ENCODE results near the gene PRR27. TPM values are rescaled to one million over a fixed set of nuclear protein-coding genes. Genes with fewer than 3 reads are reported as not detected.

Gene PRR27
- total RNA-seq, 1 experiment from 2014 or later: not detected

DNA sequence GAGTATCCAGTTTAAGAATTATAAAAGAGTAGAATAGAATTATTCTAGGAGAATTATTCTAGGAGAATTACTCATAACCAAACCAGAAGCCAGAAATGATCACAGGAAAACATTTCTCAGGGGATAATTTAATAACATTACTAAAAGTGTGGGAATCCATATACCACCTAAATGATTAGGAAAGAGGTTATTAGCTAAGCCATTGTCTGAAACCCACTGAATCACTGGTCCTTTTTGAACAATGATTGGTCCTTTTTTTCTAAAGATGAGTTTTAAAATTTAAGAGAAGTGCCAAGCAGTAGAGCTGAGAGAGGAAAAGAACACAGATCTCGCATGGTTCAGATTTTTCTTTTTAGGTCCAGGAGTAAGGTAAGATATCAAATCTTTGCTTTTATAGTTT, 41.4 kb downstream of the PRR27 start, which contains the start of gene ODAM:
Gene ODAM, plus strand, starts transcription at position 301 of the 400 bp plus-strand sequence. CDS start 819 bp downstream, outside the sequence.
- no peak within 1 kb of the TSS for H3K4me3 Mint-ChIP-seq (ENCODE audit: unreplicated experiment)
- Histone ChIP-seq H3K27me3 (replicated peaks; ENCODE audit: control insufficient read depth, insufficient read depth, low read length) (no peaks in the 10 kb centered on the region), H3K4me3 (ENCODE audit: low read depth, low read length) (no peak within 1 kb of the TSS), H3K9me3 (no peaks in the 10 kb centered on the region), H3K36me3 (ENCODE audit: control insufficient read depth, insufficient read depth, low read length) (no peaks in the 10 kb centered on the region), H3K4me1 (peaks cover 24% of the 10 kb centered on the region)
- ChIA-PET POLR2A (no interaction called here), CTCF (no interaction called here)
- H3K27ac Mint-ChIP-seq (ENCODE audit: unreplicated experiment): no peak within 1 kb of the TSS
- TF ChIP-seq, protein P1, sequence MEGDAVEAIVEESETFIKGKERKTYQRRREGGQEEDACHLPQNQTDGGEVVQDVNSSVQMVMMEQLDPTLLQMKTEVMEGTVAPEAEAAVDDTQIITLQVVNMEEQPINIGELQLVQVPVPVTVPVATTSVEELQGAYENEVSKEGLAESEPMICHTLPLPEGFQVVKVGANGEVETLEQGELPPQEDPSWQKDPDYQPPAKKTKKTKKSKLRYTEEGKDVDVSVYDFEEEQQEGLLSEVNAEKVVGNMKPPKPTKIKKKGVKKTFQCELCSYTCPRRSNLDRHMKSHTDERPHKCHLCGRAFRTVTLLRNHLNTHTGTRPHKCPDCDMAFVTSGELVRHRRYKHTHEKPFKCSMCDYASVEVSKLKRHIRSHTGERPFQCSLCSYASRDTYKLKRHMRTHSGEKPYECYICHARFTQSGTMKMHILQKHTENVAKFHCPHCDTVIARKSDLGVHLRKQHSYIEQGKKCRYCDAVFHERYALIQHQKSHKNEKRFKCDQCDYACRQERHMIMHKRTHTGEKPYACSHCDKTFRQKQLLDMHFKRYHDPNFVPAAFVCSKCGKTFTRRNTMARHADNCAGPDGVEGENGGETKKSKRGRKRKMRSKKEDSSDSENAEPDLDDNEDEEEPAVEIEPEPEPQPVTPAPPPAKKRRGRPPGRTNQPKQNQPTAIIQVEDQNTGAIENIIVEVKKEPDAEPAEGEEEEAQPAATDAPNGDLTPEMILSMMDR (IDR thresholded peaks at IDR 0.05; ENCODE audit: insufficient read depth in 1 of 2, low read depth in 1 of 2, low read length in 1 of 2, severe bottlenecking in 1 of 2, unreplicated experiment in 1 of 2): no peak
- DNase-seq: no peak
- peaks cover 12% of the 10 kb centered on the region for H3K4me1 Mint-ChIP-seq (ENCODE audit: low read depth, unreplicated experiment)
- no TSS peak for BruUV-seq (replicated peaks)
- no peaks in the 10 kb centered on the region for H3K36me3 Mint-ChIP-seq (ENCODE audit: insufficient read depth, unreplicated experiment)
- intact Hi-C loops (cut with micrococcal nuclease; ENCODE audit: unreplicated experiment): no loop called here
- no peaks in the 10 kb centered on the region for H3K27me3 Mint-ChIP-seq (ENCODE audit: insufficient read depth, unreplicated experiment)
- peaks cover 11% of the 10 kb centered on the region for H3K9me3 Mint-ChIP-seq (ENCODE audit: unreplicated experiment)

DNA sequence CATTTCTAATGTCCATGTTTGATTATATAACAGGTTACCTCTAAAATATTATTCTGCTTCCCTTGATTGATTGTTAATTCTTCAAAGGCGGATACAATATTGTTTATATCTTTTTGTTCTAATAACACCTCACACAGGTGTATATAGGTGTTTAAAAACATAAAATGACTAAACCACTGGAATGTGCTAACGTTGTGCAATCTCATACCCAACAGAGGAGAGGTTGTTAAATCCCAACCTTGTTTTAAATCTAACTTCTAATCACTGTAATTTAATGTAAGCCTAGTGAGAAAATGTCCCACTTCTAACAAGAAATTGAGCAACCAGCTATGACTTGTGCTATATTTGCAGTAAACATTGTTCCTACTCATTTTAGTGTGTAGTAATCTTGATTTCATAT, 42.8 kb downstream of the PRR27 start:
- H3K27ac Mint-ChIP-seq (ENCODE audit: unreplicated experiment): no peak overlapping the region
- Histone ChIP-seq H3K27me3 (replicated peaks; ENCODE audit: control insufficient read depth, insufficient read depth, low read length) (no peaks in the 10 kb centered on the region), H3K36me3 (ENCODE audit: control insufficient read depth, insufficient read depth, low read length) (no peaks in the 10 kb centered on the region), H3K4me3 (ENCODE audit: low read depth, low read length) (no peak overlapping the region), H3K9me3 (no peaks in the 10 kb centered on the region), H3K4me1 (peaks cover 24% of the 10 kb centered on the region)
- no peaks in the 10 kb centered on the region for H3K27me3 Mint-ChIP-seq (ENCODE audit: insufficient read depth, unreplicated experiment)
- no peaks in the 10 kb centered on the region for H3K36me3 Mint-ChIP-seq (ENCODE audit: insufficient read depth, unreplicated experiment)
- no TSS peak for BruUV-seq (replicated peaks)
- intact Hi-C loops (cut with micrococcal nuclease; ENCODE audit: unreplicated experiment): no loop called here
- CTCF ChIA-PET: no interaction called here
- no peaks in the 10 kb centered on the region for H3K9me3 Mint-ChIP-seq (ENCODE audit: unreplicated experiment)
- TF ChIP-seq, protein P1 (IDR thresholded peaks at IDR 0.05; ENCODE audit: insufficient read depth in 1 of 2, low read depth in 1 of 2, low read length in 1 of 2, severe bottlenecking in 1 of 2, unreplicated experiment in 1 of 2): no peak
- H3K4me3 Mint-ChIP-seq (ENCODE audit: unreplicated experiment): no peak overlapping the region
- H3K4me1 Mint-ChIP-seq (ENCODE audit: low read depth, unreplicated experiment): peaks cover 12% of the 10 kb centered on the region
- POLR2A ChIA-PET: no interaction called here
- no peak for DNase-seq

DNA sequence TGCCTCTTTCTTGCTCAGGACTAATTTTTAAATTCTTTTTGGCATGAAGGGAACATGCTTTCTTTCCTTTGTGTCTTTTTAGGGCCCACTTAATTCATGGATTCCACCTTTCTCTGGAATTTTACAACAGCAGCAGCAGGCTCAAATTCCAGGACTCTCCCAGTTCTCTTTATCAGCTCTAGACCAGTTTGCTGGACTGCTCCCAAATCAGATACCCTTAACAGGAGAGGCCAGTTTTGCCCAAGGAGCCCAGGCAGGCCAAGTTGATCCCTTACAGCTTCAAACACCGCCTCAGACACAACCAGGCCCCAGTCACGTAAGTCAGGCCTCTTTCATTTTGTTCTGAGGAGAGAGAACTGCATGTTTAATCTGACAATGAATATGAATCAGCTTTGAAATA, 43.8 kb downstream of the PRR27 start:
- POLR2A ChIA-PET: no interaction called here
- Mint-ChIP-seq H3K4me3 (ENCODE audit: unreplicated experiment) (no peak overlapping the region), H3K36me3 (ENCODE audit: insufficient read depth, unreplicated experiment) (no peaks in the 10 kb centered on the region), H3K9me3 (ENCODE audit: unreplicated experiment) (no peaks in the 10 kb centered on the region), H3K27ac (ENCODE audit: unreplicated experiment) (peak overlapping the region; percentile 43), H3K27me3 (ENCODE audit: insufficient read depth, unreplicated experiment) (no peaks in the 10 kb centered on the region), H3K4me1 (ENCODE audit: low read depth, unreplicated experiment) (peaks cover 12% of the 10 kb centered on the region)
- Histone ChIP-seq H3K4me3 (ENCODE audit: low read depth, low read length) (no peak overlapping the region), H3K4me1 (peaks cover 24% of the 10 kb centered on the region), H3K9me3 (no peaks in the 10 kb centered on the region), H3K27me3 (replicated peaks; ENCODE audit: control insufficient read depth, insufficient read depth, low read length) (no peaks in the 10 kb centered on the region), H3K36me3 (ENCODE audit: control insufficient read depth, insufficient read depth, low read length) (no peaks in the 10 kb centered on the region)
- intact Hi-C loops (cut with micrococcal nuclease; ENCODE audit: unreplicated experiment): no loop called here
- CTCF ChIA-PET: interaction anchor here (1.2 kb wide), 1 partner anchor 14 kb away, joined by 3 read pairs; no protein-coding TSS in a partner anchor
- BruUV-seq (replicated peaks): no TSS peak
- TF ChIP-seq, protein P1 (IDR thresholded peaks at IDR 0.05; ENCODE audit: insufficient read depth in 1 of 2, low read depth in 1 of 2, low read length in 1 of 2, severe bottlenecking in 1 of 2, unreplicated experiment in 1 of 2): no peak
- DNase-seq: peak; percentile 29 to 43

Data from Caco-2 (cell line).